ENCODE results near the gene PACRG. TPM values are rescaled to one million over a fixed set of nuclear protein-coding genes. Genes with fewer than 3 reads are reported as not detected.

Gene PACRG
- total and polyA plus RNA-seq, 2 of the 13 experiments (the other 11 are each of a cell fraction or from before 2014, with no cell fraction given), result 0.13 TPM; not detected in 1

DNA sequence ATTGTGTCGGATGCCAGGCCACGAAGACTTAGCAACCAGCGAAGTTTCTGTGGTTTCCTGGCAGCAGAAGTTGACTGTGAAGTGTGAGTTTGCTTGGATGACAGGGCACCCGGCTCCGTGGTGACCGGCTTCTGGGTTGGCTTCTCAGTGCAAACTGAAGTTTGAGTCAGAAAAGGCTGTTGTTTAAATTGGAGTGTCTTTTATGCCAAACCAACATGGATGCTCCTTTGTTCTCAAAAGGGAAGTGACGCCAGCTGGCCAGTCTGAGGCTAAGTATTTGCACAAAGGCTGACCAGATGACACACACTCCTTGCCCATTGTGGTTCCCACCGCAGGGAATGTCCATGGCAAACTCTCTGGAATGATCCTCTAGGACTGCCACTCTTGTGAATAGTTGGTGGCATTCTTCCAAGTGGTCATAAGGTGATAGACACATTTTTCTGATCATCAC, 521.9 kb downstream of the PACRG start:
- ATAC-seq, result no peak
- Histone ChIP-seq H3K4me2 (ENCODE audit: low read depth, low read length) (no peak overlapping the region), H3K27me3 (ENCODE audit: control insufficient read depth in 1 of 2, insufficient read depth in 2 of 2, low read length in 2 of 2) (peaks cover 0 to 16% of the 10 kb centered on the region in 2 experiments; a peak in 3 of 5 replicates), H3K4me3 (replicated peaks in 1 of 3; ENCODE audit: insufficient read depth in 1 of 3, low read depth in 2 of 3, low read length in 3 of 3) (no peak overlapping the region), H4K20me1 (ENCODE audit: insufficient read depth, low read length) (no peaks in the 10 kb centered on the region), H2AFZ (ENCODE audit: low read length) (no peak overlapping the region), H3K9ac (ENCODE audit: insufficient read depth, low read depth, low read length) (no peak overlapping the region), H3K27ac (ENCODE audit: extremely low read length, insufficient read depth, low read length) (no peak overlapping the region), H3K4me1 (ENCODE audit: insufficient read depth, low read length) (no peaks in the 10 kb centered on the region), H3K36me3 (replicated peaks in 1 of 2; ENCODE audit: control insufficient read depth in 1 of 2, insufficient read depth in 2 of 2, low read length in 2 of 2) (no peaks in the 10 kb centered on the region), H3K79me2 (ENCODE audit: insufficient read depth, low read length) (no peaks in the 10 kb centered on the region), H3K9me3 (ENCODE audit: low read length) (no peaks in the 10 kb centered on the region)
- WGBS (ENCODE audit: low lambda C conversion rate), result 32% methylated on average over 8 of the region's 8 CpGs
- in situ Hi-C loops (cut with HindIII; ENCODE audit: extremely low pct_ligation_motif_present, low pct_unique_long_range_greater_than_20kb) (no loop called here), intact Hi-C loops (cut with micrococcal nuclease; ENCODE audit: unreplicated experiment) (no loop called here)
- no TSS peak for BruUV-seq (replicated peaks)
- DNase-seq (ENCODE audit: low spot score), result no peak
- ChIA-PET CTCF (ENCODE audit: low intra/inter-chr PET ratio, low total read pairs) (no interaction called here), POLR2A (no interaction called here)
- no peak for FAIRE-seq
- TF ChIP-seq HHEX (CRISPR knock-in tag; IDR thresholded peaks at IDR 0.05), result no peak
- TF ChIP-seq, protein P1, sequence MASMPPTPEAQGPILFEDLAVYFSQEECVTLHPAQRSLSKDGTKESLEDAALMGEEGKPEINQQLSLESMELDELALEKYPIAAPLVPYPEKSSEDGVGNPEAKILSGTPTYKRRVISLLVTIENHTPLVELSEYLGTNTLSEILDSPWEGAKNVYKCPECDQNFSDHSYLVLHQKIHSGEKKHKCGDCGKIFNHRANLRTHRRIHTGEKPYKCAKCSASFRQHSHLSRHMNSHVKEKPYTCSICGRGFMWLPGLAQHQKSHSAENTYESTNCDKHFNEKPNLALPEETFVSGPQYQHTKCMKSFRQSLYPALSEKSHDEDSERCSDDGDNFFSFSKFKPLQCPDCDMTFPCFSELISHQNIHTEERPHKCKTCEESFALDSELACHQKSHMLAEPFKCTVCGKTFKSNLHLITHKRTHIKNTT (CRISPR knock-in tag; IDR thresholded peaks at IDR 0.05), result no peak
- TF ChIP-seq ZNF292 (CRISPR knock-in tag; IDR thresholded peaks at IDR 0.05; ENCODE audit: borderline replicate concordance, low read depth), result no peak
- no peak for TF ChIP-seq ZNF878 (CRISPR knock-in tag; IDR thresholded peaks at IDR 0.05)
- no peak for TF ChIP-seq ZNF563 (CRISPR knock-in tag; IDR thresholded peaks at IDR 0.05)
- TF ChIP-seq PAXIP1 (CRISPR knock-in tag; conservative IDR thresholded peaks at IDR 0.05), result no peak
- TF ChIP-seq, protein P2, sequence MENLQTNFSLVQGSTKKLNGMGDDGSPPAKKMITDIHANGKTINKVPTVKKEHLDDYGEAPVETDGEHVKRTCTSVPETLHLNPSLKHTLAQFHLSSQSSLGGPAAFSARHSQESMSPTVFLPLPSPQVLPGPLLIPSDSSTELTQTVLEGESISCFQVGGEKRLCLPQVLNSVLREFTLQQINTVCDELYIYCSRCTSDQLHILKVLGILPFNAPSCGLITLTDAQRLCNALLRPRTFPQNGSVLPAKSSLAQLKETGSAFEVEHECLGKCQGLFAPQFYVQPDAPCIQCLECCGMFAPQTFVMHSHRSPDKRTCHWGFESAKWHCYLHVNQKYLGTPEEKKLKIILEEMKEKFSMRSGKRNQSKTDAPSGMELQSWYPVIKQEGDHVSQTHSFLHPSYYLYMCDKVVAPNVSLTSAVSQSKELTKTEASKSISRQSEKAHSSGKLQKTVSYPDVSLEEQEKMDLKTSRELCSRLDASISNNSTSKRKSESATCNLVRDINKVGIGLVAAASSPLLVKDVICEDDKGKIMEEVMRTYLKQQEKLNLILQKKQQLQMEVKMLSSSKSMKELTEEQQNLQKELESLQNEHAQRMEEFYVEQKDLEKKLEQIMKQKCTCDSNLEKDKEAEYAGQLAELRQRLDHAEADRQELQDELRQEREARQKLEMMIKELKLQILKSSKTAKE (CRISPR knock-in tag; IDR thresholded peaks at IDR 0.05; ENCODE audit: borderline replicate concordance), result no peak
- no peak for TF ChIP-seq ZNF891 (CRISPR knock-in tag; IDR thresholded peaks at IDR 0.05)
